Fibroblast of skin of abdomen (primary cell): ENCODE data around the gene NLGN1.
"Not testable (repeated sequence)": the region's sequence is repeated elsewhere in the genome, so short reads cannot be mapped to it uniquely, and the experiment has no call there.

ENCODE experiments used
- DNase-seq: peaks from one replicate; pipeline ENCODE4 v3.0.0-alpha.2; 2013

The NLGN1 gene

GRCh38 chr3:173430576-173430975 is 33.0 kb downstream of the NLGN1 start:
- no peak for DNase-seq

GRCh38 chr3:173439004-173439403 is 41.5 kb downstream of the NLGN1 start:
- DNase-seq = no peak

- DNase-seq = no peak
These were observed 43.0 kb downstream of the NLGN1 start for GRCh38 chr3:173440514-173440913.

GRCh38 chr3:173451561-173451960 is 54.0 kb downstream of the NLGN1 start:
- not testable (repeated sequence) for DNase-seq

- no peak for DNase-seq
These were observed 65.7 kb downstream of the NLGN1 start for GRCh38 chr3:173463250-173463649.

- peak; percentile 58 for DNase-seq
These were observed 67.6 kb downstream of the NLGN1 start for GRCh38 chr3:173465112-173465511.

- no peak for DNase-seq
These were observed 68.5 kb downstream of the NLGN1 start for GRCh38 chr3:173465898-173466678.

GRCh38 chr3:173467501-173467900 is 70.0 kb downstream of the NLGN1 start:
- DNase-seq = no peak

- DNase-seq = no peak
These were observed 75.7 kb downstream of the NLGN1 start for GRCh38 chr3:173473237-173473636.

GRCh38 chr3:173479301-173479700 is 81.8 kb downstream of the NLGN1 start:
- DNase-seq = no peak

- DNase-seq = peak; percentile 29
These were observed 104.5 kb downstream of the NLGN1 start for GRCh38 chr3:173501931-173502489.

GRCh38 chr3:173502983-173503568 is 105.5 kb downstream of the NLGN1 start:
- DNase-seq = peak; percentile 65

GRCh38 chr3:173510565-173510964 is 113.0 kb downstream of the NLGN1 start:
- no peak for DNase-seq

- no peak for DNase-seq
These were observed 115.6 kb downstream of the NLGN1 start for GRCh38 chr3:173513123-173513522.

GRCh38 chr3:173529062-173529711 is 131.6 kb downstream of the NLGN1 start:
- DNase-seq = peak; percentile 3

- no peak for DNase-seq
These were observed 134.1 kb downstream of the NLGN1 start for GRCh38 chr3:173531602-173532001.

GRCh38 chr3:173538410-173538809 is 140.9 kb downstream of the NLGN1 start:
- DNase-seq = no peak

GRCh38 chr3:173545590-173545989 is 148.0 kb downstream of the NLGN1 start:
- not testable (repeated sequence) for DNase-seq

GRCh38 chr3:173547070-173547469 is 149.5 kb downstream of the NLGN1 start:
- DNase-seq = no peak

GRCh38 chr3:173548261-173548660 is 150.7 kb downstream of the NLGN1 start:
- no peak for DNase-seq

GRCh38 chr3:173552526-173552925 is 155.0 kb downstream of the NLGN1 start:
- no peak for DNase-seq

GRCh38 chr3:173553635-173554280 is 156.2 kb downstream of the NLGN1 start:
- peak; percentile 33 for DNase-seq

GRCh38 chr3:173556546-173556945 is 159.0 kb downstream of the NLGN1 start:
- DNase-seq = no peak
